Embryonic facial prominence (tissue), 1 donor: ENCODE data around the gene ARID3C.
A peak's percentile ranks its signal among the peaks of the same experiment; 100 is the strongest.

ENCODE experiments used
- DNase-seq: peaks from one replicate; pipeline ENCODE4 v3.0.0-alpha.2; 2016; ENCODE audit errors: extremely low spot score

Gene ARID3C

GRCh38 chr9:34627716-34628655, 880 bp downstream of the ARID3C start:
- DNase-seq, result no peak

- DNase-seq, result no peak
Measured at GRCh38 chr9:34625186-34625486, 3.7 kb downstream of the ARID3C start.

GRCh38 chr9:34624475-34625185, 4.2 kb downstream of the ARID3C start:
- DNase-seq, result no peak

- no peak for DNase-seq
Measured at GRCh38 chr9:34623374-34624235, 5.3 kb downstream of the ARID3C start.

- peak; percentile 94 for DNase-seq
Measured at GRCh38 chr9:34620061-34620994, 8.5 kb downstream of the ARID3C start, which contains the start of gene DCTN3. Gene DCTN3, minus strand, starts transcription at chr9:34620495. Its CDS starts 31 bp downstream, at chr9:34620464.

GRCh38 chr9:34615132-34615531, 13.7 kb downstream of the ARID3C start:
- no peak for DNase-seq

GRCh38 chr9:34612788-34613390, 16.0 kb downstream of the ARID3C start:
- DNase-seq, result no peak

- no peak for DNase-seq
Measured at GRCh38 chr9:34611811-34612787, 16.8 kb downstream of the ARID3C start, which contains the start of gene RPP25L. Gene RPP25L, minus strand, starts transcription at chr9:34612097. Its CDS starts 801 bp downstream, at chr9:34611296.

- no peak for DNase-seq
Measured at GRCh38 chr9:34611251-34611810, 17.5 kb downstream of the ARID3C start.

GRCh38 chr9:34610434-34611206, 18.2 kb downstream of the ARID3C start:
- DNase-seq, result no peak

- no peak for DNase-seq
Measured at GRCh38 chr9:34607331-34607730, 21.5 kb downstream of the ARID3C start.

- DNase-seq, result no peak
Measured at GRCh38 chr9:34606905-34607304, 22.0 kb downstream of the ARID3C start.

GRCh38 chr9:34606190-34606589, 22.7 kb downstream of the ARID3C start:
- no peak for DNase-seq

- DNase-seq, result no peak
Measured at GRCh38 chr9:34603610-34604231, 25.1 kb downstream of the ARID3C start.

- DNase-seq, result no peak
Measured at GRCh38 chr9:34601937-34602573, 26.8 kb downstream of the ARID3C start.

GRCh38 chr9:34600908-34601307, 28.0 kb downstream of the ARID3C start:
- DNase-seq, result no peak

- DNase-seq, result no peak
Measured at GRCh38 chr9:34599546-34599945, 29.3 kb downstream of the ARID3C start.
